ENCODE measurements around the gene TRMT2B.

TRMT2B gene

DNA sequence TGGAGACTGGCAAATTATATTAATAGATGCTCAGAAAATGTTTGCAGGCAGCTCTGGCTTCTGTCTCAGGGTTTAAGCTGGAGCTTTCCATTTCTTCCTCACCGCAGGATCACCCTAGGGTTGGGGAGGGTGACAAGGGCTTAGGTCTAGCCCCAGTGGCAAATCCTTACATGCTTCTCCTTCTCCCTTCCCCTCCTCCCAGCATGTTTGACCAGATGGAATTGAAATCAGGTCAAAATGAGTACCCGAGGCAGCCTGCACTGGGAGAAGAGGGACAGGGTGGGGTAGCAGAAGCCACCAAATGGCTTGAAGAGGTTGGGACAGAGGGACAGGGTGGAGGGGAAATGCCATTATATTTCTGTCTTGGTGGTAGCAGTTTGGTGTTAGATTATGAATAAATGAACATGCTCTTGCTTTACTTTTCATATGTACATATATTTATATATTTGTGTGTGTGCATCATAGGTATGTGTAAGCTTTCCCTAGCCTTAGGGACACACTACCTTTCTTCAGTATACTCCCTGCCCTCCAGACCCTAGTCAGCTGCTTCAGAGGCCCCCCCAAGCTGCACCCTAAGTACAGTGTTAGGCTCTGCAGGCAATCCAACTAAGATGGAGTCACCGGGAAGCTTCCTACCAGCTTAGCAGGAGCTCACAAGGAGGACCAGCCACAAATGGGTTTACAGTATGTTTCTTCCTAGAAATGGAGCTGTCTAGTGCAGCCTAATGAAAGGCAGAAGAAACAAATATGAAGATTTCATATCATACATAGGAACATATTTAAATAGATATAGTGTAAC, 28.6 kb upstream of the TRMT2B start:
- DNase-seq = no peak
- no peaks in the 10 kb centered on the region for H3K27me3 ChIP-seq (replicated peaks)
- H3K4me3 ChIP-seq (ENCODE audit: low read depth, low read length) = no peak overlapping the region
- in situ Hi-C loops (cut with HindIII; ENCODE audit: low pct_ligation_motif_present, low sequenced_read_pairs) = no loop called here
- H3K27ac ChIP-seq = no peak overlapping the region
- no peaks in the 10 kb centered on the region for H3K36me3 ChIP-seq (replicated peaks)
- TF ChIP-seq, protein P1, sequence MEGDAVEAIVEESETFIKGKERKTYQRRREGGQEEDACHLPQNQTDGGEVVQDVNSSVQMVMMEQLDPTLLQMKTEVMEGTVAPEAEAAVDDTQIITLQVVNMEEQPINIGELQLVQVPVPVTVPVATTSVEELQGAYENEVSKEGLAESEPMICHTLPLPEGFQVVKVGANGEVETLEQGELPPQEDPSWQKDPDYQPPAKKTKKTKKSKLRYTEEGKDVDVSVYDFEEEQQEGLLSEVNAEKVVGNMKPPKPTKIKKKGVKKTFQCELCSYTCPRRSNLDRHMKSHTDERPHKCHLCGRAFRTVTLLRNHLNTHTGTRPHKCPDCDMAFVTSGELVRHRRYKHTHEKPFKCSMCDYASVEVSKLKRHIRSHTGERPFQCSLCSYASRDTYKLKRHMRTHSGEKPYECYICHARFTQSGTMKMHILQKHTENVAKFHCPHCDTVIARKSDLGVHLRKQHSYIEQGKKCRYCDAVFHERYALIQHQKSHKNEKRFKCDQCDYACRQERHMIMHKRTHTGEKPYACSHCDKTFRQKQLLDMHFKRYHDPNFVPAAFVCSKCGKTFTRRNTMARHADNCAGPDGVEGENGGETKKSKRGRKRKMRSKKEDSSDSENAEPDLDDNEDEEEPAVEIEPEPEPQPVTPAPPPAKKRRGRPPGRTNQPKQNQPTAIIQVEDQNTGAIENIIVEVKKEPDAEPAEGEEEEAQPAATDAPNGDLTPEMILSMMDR (IDR thresholded peaks at IDR 0.05; ENCODE audit: low read depth, low read length, missing control alignments) = no peak

DNA sequence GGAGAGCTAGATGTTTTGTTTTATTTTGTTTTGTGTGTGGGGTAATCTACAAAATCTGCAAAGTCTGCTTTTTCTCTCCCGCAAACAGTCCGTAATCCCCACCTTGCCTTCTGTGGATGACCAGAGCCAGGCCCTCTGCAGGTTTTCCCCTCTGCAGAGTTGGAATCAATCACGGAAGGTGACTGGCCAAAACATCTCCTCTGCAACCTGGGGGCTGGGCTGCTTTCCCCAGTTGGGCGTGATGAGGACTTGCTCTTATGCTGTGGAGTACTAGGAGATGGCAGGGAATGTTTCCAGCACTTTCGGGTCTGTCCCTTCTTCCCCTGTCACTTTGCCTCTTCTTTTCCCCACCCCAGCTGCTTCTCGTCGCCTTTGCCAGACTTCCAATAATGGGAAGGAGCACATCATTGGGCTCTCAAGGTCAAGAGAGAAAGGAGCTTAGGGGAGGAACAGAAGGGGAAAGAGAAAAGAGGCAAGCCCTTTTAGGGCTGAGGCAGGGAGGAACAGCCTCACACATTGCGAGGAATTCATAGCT, 27.9 kb upstream of the TRMT2B start:
- Histone ChIP-seq H3K27ac (no peak overlapping the region), H3K27me3 (replicated peaks) (no peaks in the 10 kb centered on the region), H3K4me3 (ENCODE audit: low read depth, low read length) (peak overlapping the region; percentile 62), H3K36me3 (replicated peaks) (no peaks in the 10 kb centered on the region)
- in situ Hi-C loops (cut with HindIII; ENCODE audit: low pct_ligation_motif_present, low sequenced_read_pairs) = no loop called here
- TF ChIP-seq, protein P1 (IDR thresholded peaks at IDR 0.05; ENCODE audit: low read depth, low read length, missing control alignments) = no peak
- DNase-seq = no peak

DNA sequence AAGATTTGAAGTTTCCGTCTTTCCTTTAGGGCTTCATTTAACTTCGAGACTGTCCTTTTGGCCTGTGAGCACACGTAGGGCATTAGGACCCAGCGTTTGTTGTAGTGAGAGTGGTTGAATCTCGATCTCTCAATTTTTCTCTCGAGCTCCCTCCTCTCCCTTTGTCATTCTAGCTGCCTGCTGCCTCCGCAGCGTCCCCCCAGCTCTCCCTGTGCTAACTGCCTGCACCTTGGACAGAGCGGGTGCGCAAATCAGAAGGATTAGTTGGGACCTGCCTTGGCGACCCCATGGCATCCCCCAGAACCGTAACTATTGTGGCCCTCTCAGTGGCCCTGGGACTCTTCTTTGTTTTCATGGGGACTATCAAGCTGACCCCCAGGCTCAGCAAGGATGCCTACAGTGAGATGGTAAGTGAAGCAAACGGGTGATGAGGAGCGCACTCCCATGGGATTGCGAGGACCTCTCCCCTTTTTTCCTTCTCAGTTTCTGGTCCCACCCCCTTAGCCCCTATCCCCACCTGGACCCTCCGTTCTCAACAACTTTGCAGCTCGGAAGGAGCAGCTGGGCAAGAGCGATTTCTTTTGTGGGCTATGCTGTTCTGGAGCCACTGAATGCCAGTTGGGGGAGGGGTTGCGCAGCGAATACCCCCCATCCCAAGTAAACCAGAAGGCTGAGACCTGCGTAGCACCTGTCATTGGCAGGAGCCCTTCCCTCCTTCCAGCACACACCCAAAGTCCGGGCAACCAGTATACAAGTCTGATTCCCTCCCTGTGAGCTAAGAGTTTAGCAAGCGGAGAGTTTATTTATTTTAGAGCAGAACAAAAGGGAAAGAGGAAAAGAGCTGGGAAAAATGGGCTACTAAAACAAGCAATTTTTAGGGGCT, 27.0 kb upstream of the TRMT2B start, which contains the start of gene TMEM35A:
Gene TMEM35A (plus strand): TSS at position 164 of the 883 bp plus-strand sequence. CDS start 124 bp downstream, at position 288.
- peak within 1 kb of the TSS; percentile 62 for H3K4me3 ChIP-seq (ENCODE audit: low read depth, low read length)
- TF ChIP-seq, protein P1 (IDR thresholded peaks at IDR 0.05; ENCODE audit: low read depth, low read length, missing control alignments) = no peak

DNA sequence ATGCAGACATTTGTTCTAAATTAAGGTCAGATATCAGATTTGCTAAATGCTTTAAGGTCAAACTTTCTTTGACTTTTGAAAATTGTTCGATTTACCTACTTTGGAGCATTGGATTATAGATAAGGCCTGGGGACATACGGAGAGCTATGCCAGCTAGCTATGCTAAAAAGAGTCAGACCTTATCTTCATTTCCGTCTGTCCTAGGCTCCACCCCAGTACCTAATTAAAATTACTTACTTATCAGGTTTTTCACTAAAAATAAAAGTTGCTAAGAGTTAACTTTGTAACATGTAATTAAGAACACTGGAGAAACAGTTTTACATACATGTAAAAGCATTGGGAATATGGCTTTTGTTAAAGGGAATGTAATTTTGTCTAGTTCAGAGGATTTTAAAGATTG, 19.7 kb upstream of the TRMT2B start:
- in situ Hi-C loops (cut with HindIII; ENCODE audit: low pct_ligation_motif_present, low sequenced_read_pairs) = no loop called here
- TF ChIP-seq, protein P1 (IDR thresholded peaks at IDR 0.05; ENCODE audit: low read depth, low read length, missing control alignments) = no peak
- DNase-seq = no peak
- no peaks in the 10 kb centered on the region for H3K27me3 ChIP-seq (replicated peaks)
- no peaks in the 10 kb centered on the region for H3K36me3 ChIP-seq (replicated peaks)
- no peak overlapping the region for H3K4me3 ChIP-seq (ENCODE audit: low read depth, low read length)
- no peak overlapping the region for H3K27ac ChIP-seq

More for the DNA sequence above, 27.0 kb upstream of the TRMT2B start, which contains the start of gene TMEM35A:
- peak; percentile 7 for DNase-seq
- no peaks in the 10 kb centered on the region for H3K27me3 ChIP-seq (replicated peaks)
- no peak within 1 kb of the TSS for H3K27ac ChIP-seq
- H3K36me3 ChIP-seq (replicated peaks) = no peaks in the 10 kb centered on the region
- in situ Hi-C loops (cut with HindIII; ENCODE audit: low pct_ligation_motif_present, low sequenced_read_pairs) = no loop called here

DNA sequence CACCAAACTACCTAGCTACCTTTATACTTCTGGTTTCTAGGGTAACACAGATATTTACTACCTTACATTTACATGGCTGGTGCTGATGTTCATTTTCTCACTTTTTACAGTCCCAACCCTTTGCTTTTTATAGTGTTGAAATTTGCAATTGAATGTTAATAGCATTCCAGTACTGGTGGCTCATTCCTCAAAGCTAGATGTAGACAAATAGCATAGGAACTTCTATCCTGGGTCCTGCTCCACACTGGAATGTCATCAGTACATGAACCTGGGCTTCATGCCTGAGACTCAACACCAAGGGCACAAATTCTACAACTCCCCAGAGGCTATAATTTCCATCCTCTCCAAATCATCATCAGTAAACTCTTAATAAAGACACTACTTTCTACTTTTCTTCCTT, 10.3 kb upstream of the TRMT2B start:
- Histone ChIP-seq H3K36me3 (replicated peaks) (no peaks in the 10 kb centered on the region), H3K27ac (no peak overlapping the region), H3K27me3 (replicated peaks) (no peaks in the 10 kb centered on the region), H3K4me3 (ENCODE audit: low read depth, low read length) (no peak overlapping the region)
- no peak for DNase-seq
- TF ChIP-seq, protein P1 (IDR thresholded peaks at IDR 0.05; ENCODE audit: low read depth, low read length, missing control alignments) = no peak
- in situ Hi-C loops (cut with HindIII; ENCODE audit: low pct_ligation_motif_present, low sequenced_read_pairs) = no loop called here
